ENCODE measurements around the gene PTRH1. TPM values are rescaled to one million over a fixed set of nuclear protein-coding genes. Genes with fewer than 3 reads are reported as not detected.

The PTRH1 gene
- total and polyA plus RNA-seq, 2 of the 13 experiments (the other 11 are each of a cell fraction or from before 2014, with no cell fraction given), result 4.0 to 10.4 TPM

- no peak for TF ChIP-seq TFDP1 (CRISPR knock-in tag; IDR thresholded peaks at IDR 0.05; ENCODE audit: borderline replicate concordance)
- no peak for TF ChIP-seq ZNF292 (CRISPR knock-in tag; IDR thresholded peaks at IDR 0.05; ENCODE audit: borderline replicate concordance, low read depth)
- TF ChIP-seq ZNF784 (CRISPR knock-in tag; IDR thresholded peaks at IDR 0.05; ENCODE audit: borderline replicate concordance), result no peak
These were observed 47.6 kb downstream of the PTRH1 start (continued) for GRCh38 chr9:127667906-127668305.

- no TSS peak for BruUV-seq (replicated peaks)
- DNase-seq (ENCODE audit: low spot score), result no peak
- Histone ChIP-seq H3K9me3 (ENCODE audit: low read length) (no peaks in the 10 kb centered on the region), H3K4me3 (replicated peaks in 1 of 3; ENCODE audit: insufficient read depth in 1 of 3, low read depth in 2 of 3, low read length in 3 of 3) (no peak overlapping the region), H3K79me2 (ENCODE audit: insufficient read depth, low read length) (no peaks in the 10 kb centered on the region), H3K4me2 (ENCODE audit: low read depth, low read length) (no peak overlapping the region), H3K4me1 (ENCODE audit: insufficient read depth, low read length) (peaks cover 24% of the 10 kb centered on the region), H2AFZ (ENCODE audit: low read length) (no peak overlapping the region), H3K9ac (ENCODE audit: insufficient read depth, low read depth, low read length) (no peak overlapping the region), H3K27me3 (ENCODE audit: control insufficient read depth in 1 of 2, insufficient read depth in 2 of 2, low read length in 2 of 2) (no peaks in the 10 kb centered on the region), H3K36me3 (replicated peaks in 1 of 2; ENCODE audit: control insufficient read depth in 1 of 2, insufficient read depth in 2 of 2, low read length in 2 of 2) (no peaks in the 10 kb centered on the region), H4K20me1 (ENCODE audit: insufficient read depth, low read length) (no peaks in the 10 kb centered on the region), H3K27ac (ENCODE audit: extremely low read length, insufficient read depth, low read length) (no peak overlapping the region)
- intact Hi-C loops (cut with micrococcal nuclease; ENCODE audit: unreplicated experiment) (no loop called here), in situ Hi-C loops (cut with HindIII; ENCODE audit: extremely low pct_ligation_motif_present, low pct_unique_long_range_greater_than_20kb) (no loop called here)
- ChIA-PET POLR2A (no interaction called here), CTCF (ENCODE audit: low intra/inter-chr PET ratio, low total read pairs) (no interaction called here)
- ATAC-seq, result no peak
- WGBS (ENCODE audit: low lambda C conversion rate), result 48% methylated on average over 2 of the region's 3 CpGs
- FAIRE-seq, result no peak
- no peak for TF ChIP-seq BORCS8-MEF2B (CRISPR knock-in tag; IDR thresholded peaks at IDR 0.05)
- no peak for TF ChIP-seq ZNF18 (CRISPR knock-in tag; IDR thresholded peaks at IDR 0.05; ENCODE audit: insufficient replicate concordance)
- TF ChIP-seq TEF (CRISPR knock-in tag; IDR thresholded peaks at IDR 0.05), result no peak
- TF ChIP-seq GLMP (CRISPR knock-in tag; IDR thresholded peaks at IDR 0.05; ENCODE audit: borderline replicate concordance), result no peak
- TF ChIP-seq ZFY (CRISPR knock-in tag; IDR thresholded peaks at IDR 0.05), result no peak
- TF ChIP-seq SMAD3 (CRISPR knock-in tag; IDR thresholded peaks at IDR 0.05), result no peak
- no peak for TF ChIP-seq GATAD2A (CRISPR knock-in tag; IDR thresholded peaks at IDR 0.05)
- TF ChIP-seq ZNF710 (CRISPR knock-in tag; IDR thresholded peaks at IDR 0.05; ENCODE audit: borderline replicate concordance), result no peak
- TF ChIP-seq KDM4B (CRISPR knock-in tag; IDR thresholded peaks at IDR 0.05), result no peak
- TF ChIP-seq KDM1A (CRISPR knock-in tag; IDR thresholded peaks at IDR 0.05), result no peak
- no peak for TF ChIP-seq SP140L (CRISPR knock-in tag; IDR thresholded peaks at IDR 0.05; ENCODE audit: borderline replicate concordance)
- no peak for TF ChIP-seq HOXA9 (CRISPR knock-in tag; IDR thresholded peaks at IDR 0.05; ENCODE audit: borderline replicate concordance)
These were observed 48.2 kb downstream of the PTRH1 start for GRCh38 chr9:127667127-127667844.
